A204.1 (cell line): Measurements from ENCODE around the gene ZBTB7B.
A peak's percentile ranks its signal among the peaks of the same experiment; 100 is the strongest.

Experiments used
- FAIRE-seq: peaks from 2 replicates; lab custom pipeline; 2012; peaks lifted over from hg19 to GRCh38; lab: Jason Lieb, UNC

The ZBTB7B gene

GRCh38 chr1:154988058-154988954 is 14.3 kb upstream of the ZBTB7B start:
- FAIRE-seq = no peak

- no peak for FAIRE-seq
These were observed 13.3 kb upstream of the ZBTB7B start for GRCh38 chr1:154989195-154989860.

- FAIRE-seq = no peak
These were observed 12.3 kb upstream of the ZBTB7B start for GRCh38 chr1:154990276-154990675.

GRCh38 chr1:154992721-154993571 is 9.7 kb upstream of the ZBTB7B start:
- no peak for FAIRE-seq

- no peak for FAIRE-seq
These were observed 8.9 kb upstream of the ZBTB7B start, which contains the start of gene LENEP for GRCh38 chr1:154993572-154994268. LENEP (plus strand) TSS chr1:154993586; CDS start chr1:154993608, 22 bp downstream.

- FAIRE-seq = no peak
These were observed 8.4 kb upstream of the ZBTB7B start for GRCh38 chr1:154994269-154994587.

GRCh38 chr1:154994591-154994990 is 8.0 kb upstream of the ZBTB7B start:
- FAIRE-seq = no peak

- peak; percentile 30 for FAIRE-seq
These were observed 7.2 kb upstream of the ZBTB7B start for GRCh38 chr1:154995301-154995983.

GRCh38 chr1:154996966-154997701 is 5.5 kb upstream of the ZBTB7B start:
- no peak for FAIRE-seq

GRCh38 chr1:154998201-154998780 is 4.3 kb upstream of the ZBTB7B start:
- no peak for FAIRE-seq

- FAIRE-seq = peak; percentile 51
These were observed 3.6 kb upstream of the ZBTB7B start for GRCh38 chr1:154998818-154999570.

GRCh38 chr1:154999571-155000410 is 2.8 kb upstream of the ZBTB7B start:
- no peak for FAIRE-seq

GRCh38 chr1:155000411-155000725 is 2.2 kb upstream of the ZBTB7B start:
- no peak for FAIRE-seq

- no peak for FAIRE-seq
These were observed 1.7 kb upstream of the ZBTB7B start for GRCh38 chr1:155000726-155001424.

GRCh38 chr1:155001425-155001674 is 1.3 kb upstream of the ZBTB7B start:
- no peak for FAIRE-seq

GRCh38 chr1:155001675-155002463 is 733 bp upstream of the ZBTB7B start:
- FAIRE-seq = peak; percentile 90

- FAIRE-seq = no peak
These were observed 694 bp downstream of the ZBTB7B start for GRCh38 chr1:155003227-155003765.
